IPS-15b (cell line): Measurements from ENCODE around the gene MYCBP2.
A peak's percentile ranks its signal among the peaks of the same experiment; 100 is the strongest.

ENCODE experiments used
- H3K27me3 ChIP-seq: one replicate; pipeline ENCODE4 v1.6.1; 2013; ENCODE audit warnings: low read length; ENCODE audit not compliant: control insufficient read depth, insufficient read depth
- H3K36me3 ChIP-seq: one replicate; pipeline ENCODE4 v1.6.1; 2013; ENCODE audit warnings: low read length; ENCODE audit not compliant: control insufficient read depth, insufficient read depth
- H3K4me1 ChIP-seq: one replicate; pipeline ENCODE4 v1.6.1; 2013; ENCODE audit warnings: mild to moderate bottlenecking, low read length; ENCODE audit not compliant: control insufficient read depth, insufficient read depth
- H3K4me3 ChIP-seq: one replicate; pipeline ENCODE4 v1.5.1; 2013; ENCODE audit warnings: low read depth, low read length
- H3K9ac ChIP-seq: one replicate; pipeline ENCODE4 v1.6.1; 2013; ENCODE audit warnings: low read depth, mild to moderate bottlenecking, low read length
- H3K9me3 ChIP-seq: one replicate; pipeline ENCODE4 v1.6.1; 2013; ENCODE audit warnings: mild to moderate bottlenecking, low read length; ENCODE audit not compliant: control insufficient read depth, insufficient read depth

MYCBP2 gene

GRCh38 chr13:77337159-77337558 is 10.3 kb upstream of the MYCBP2 start:
- H3K36me3 ChIP-seq = no peaks in the 10 kb centered on the region
- no peaks in the 10 kb centered on the region for H3K27me3 ChIP-seq
- no peaks in the 10 kb centered on the region for H3K4me1 ChIP-seq
- H3K9me3 ChIP-seq = no peaks in the 10 kb centered on the region
- no peak overlapping the region for H3K9ac ChIP-seq
- H3K4me3 ChIP-seq = no peak overlapping the region

DNA sequence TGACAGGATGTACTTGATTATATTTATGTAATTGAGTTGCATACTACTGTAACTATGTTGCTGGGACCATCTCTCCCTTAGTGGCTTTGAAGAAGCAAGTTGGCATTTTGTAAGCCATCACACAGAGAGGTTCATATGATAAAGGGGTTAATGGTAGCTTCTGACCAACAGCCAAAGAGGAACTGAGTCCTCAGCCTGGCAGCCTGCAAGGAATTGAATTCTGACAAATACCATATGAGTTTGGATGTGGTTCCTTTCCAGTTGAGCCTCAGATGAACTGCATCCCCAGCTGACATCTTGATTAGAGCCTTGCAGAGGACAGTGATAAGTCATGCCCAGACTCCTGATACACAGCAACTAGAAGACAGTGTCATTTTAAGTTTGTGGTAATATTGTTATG is 8.6 kb upstream of the MYCBP2 start:
- no peaks in the 10 kb centered on the region for H3K4me1 ChIP-seq
- no peak overlapping the region for H3K4me3 ChIP-seq
- H3K36me3 ChIP-seq = no peaks in the 10 kb centered on the region
- no peak overlapping the region for H3K9ac ChIP-seq
- H3K27me3 ChIP-seq = no peaks in the 10 kb centered on the region
- no peaks in the 10 kb centered on the region for H3K9me3 ChIP-seq

DNA sequence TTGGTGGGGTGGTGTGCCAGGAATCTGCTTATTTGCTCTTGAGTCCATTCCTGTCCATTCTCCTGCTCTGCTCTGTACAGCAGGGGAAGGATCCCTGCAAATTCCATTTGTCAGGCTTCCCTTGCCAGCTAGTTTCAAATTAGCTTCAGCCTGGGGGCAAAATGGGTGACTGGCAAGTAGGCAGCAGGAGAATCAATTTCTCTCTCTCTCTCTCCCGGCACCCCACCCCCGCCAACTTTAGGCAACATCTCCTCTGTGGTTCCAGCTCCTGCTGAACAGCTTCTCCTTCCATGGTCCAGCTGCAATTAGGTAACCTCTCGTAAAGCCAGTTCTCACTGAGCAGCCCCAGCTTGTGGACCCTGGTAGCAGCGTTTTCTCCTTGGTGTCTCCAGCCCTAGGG is 6.7 kb upstream of the MYCBP2 start:
- peaks cover 4% of the 10 kb centered on the region for H3K27me3 ChIP-seq
- H3K4me3 ChIP-seq = no peak overlapping the region
- no peaks in the 10 kb centered on the region for H3K9me3 ChIP-seq
- no peaks in the 10 kb centered on the region for H3K36me3 ChIP-seq
- peaks cover 2% of the 10 kb centered on the region for H3K4me1 ChIP-seq
- H3K9ac ChIP-seq = no peak overlapping the region

DNA sequence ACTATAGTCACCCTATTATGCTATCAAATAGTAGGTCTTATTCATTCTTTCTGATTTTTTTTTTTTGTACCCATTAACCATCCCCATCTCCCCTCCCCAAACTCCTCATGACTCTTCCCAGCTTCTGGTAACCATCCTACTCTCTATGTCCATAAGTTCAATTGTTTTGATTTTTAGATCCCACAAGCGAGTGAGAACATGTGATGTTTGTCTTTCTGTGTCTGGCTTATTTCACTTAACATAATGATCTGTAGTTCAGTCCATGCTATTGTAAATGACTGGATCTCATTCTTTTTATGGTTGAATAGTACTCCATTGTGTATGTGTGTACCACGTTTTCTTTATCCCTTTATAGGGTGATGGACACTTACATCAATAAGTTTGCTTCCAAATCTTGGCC is 4.5 kb upstream of the MYCBP2 start:
- Histone ChIP-seq H3K36me3 (no peaks in the 10 kb centered on the region), H3K9ac (no peak overlapping the region)

DNA sequence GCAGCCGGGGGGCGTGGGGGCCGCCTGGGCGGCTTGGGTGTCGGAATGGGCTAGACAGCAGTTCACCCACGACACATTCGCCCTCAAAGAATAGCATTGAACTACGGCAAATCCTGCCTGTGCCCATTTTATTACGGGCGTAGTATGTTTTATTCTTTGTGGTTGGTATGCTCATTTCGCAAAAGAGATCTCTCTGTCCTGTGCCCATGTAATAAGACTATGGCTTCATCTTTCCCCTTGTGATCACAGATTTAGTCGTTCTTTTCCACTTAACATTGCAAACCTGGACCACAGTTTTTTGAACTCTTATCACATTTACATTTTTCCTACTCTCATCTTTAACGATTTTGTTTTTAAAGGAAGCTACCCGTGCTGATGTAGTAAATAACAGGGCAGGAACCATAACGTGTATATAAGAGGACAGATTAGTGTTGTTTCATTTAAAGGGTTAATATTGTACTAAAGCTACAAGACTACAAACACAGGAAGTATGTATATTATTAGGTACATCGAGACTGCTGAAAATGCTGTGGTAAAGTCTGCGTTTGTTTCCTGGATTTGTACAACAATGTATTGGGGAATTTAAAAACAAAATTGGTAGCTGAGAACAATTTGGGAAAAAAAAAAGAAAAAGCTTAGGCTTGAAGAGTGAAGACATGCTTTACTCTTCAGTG is 3.2 kb upstream of the MYCBP2 start:
- peak overlapping the region; percentile 73 for H3K4me3 ChIP-seq
- H3K4me1 ChIP-seq = peaks cover 7% of the 10 kb centered on the region
- peaks cover 16% of the 10 kb centered on the region for H3K27me3 ChIP-seq
- H3K9me3 ChIP-seq = no peaks in the 10 kb centered on the region
- H3K36me3 ChIP-seq = no peaks in the 10 kb centered on the region
- peak overlapping the region; percentile 20 for H3K9ac ChIP-seq

More for the DNA sequence above, 4.5 kb upstream of the MYCBP2 start:
- Histone ChIP-seq H3K27me3 (peaks cover 16% of the 10 kb centered on the region), H3K4me1 (peaks cover 7% of the 10 kb centered on the region), H3K4me3 (no peak overlapping the region), H3K9me3 (no peaks in the 10 kb centered on the region)

DNA sequence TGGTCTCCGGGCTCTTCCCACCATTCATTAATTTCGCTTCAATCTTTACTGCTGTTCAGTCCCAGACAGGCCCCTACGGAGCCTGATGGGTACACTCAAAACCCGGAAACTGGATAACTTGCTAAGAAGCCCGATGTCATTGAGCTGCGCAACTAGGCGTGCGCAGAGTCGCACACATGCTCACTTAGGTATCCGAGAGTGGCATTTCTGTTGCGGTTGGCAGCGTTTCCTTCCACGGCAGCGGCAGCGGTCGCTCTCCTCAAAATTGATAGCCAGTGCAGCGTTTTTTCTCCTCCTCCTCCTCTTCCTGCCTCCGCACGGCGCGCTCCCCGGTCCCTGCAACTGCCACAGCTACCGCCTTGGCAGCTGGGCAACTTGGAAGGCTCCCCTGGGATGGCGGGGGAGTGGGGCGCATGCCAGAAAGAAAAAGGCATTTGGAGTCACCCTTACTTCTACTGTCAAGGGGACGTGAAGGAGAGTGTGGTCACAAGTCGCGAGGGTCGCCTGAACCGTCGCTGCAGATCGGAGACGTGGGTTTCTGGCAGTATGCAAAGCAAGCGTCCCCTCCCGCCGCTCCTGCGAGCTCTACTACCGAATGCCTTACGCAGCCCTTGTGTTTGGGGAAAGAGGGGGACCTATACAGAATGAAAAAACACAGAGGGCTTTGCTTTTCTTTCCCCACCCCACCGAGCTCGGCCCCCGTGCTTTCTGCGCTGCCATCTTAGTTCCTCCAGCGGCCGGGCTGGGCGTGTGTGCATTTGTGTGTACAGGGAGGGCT is 2.4 kb upstream of the MYCBP2 start:
- H3K4me1 ChIP-seq = peaks cover 7% of the 10 kb centered on the region
- H3K27me3 ChIP-seq = peaks cover 16% of the 10 kb centered on the region
- H3K9ac ChIP-seq = peak overlapping the region; percentile 20
- H3K36me3 ChIP-seq = no peaks in the 10 kb centered on the region
- H3K9me3 ChIP-seq = no peaks in the 10 kb centered on the region
- peak overlapping the region; percentile 73 for H3K4me3 ChIP-seq

GRCh38 chr13:77328819-77329132 is 1.9 kb upstream of the MYCBP2 start:
- Histone ChIP-seq H3K9ac (no peak overlapping the region), H3K27me3 (peaks cover 16% of the 10 kb centered on the region), H3K9me3 (no peaks in the 10 kb centered on the region), H3K4me3 (peak overlapping the region; percentile 73), H3K4me1 (peaks cover 7% of the 10 kb centered on the region), H3K36me3 (no peaks in the 10 kb centered on the region)

- Histone ChIP-seq H3K4me1 (peaks cover 7% of the 10 kb centered on the region), H3K27me3 (peaks cover 16% of the 10 kb centered on the region), H3K4me3 (peak overlapping the region; percentile 70), H3K9ac (no peak overlapping the region), H3K36me3 (no peaks in the 10 kb centered on the region), H3K9me3 (no peaks in the 10 kb centered on the region)
These were observed 1.4 kb downstream of the MYCBP2 start for GRCh38 chr13:77325371-77325980.

DNA sequence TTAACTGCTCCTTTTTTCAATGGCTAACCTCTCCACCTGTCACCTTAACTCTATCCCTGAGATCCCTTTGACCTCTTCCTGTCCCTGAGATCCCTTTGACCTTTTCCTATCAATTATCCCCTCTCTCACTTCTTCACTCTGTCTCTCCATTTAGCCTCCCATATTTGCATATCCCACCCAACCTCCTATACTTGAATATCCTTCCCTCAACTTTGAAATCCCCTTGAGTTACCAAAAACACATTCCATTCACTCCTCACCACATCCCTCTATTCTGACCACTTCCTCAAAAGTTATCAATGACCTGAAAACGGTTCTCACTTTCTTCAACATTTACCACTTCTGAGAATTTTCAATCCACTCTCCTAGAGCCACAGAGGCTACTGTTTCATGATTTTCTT is 3.0 kb downstream of the MYCBP2 start:
- Histone ChIP-seq H3K4me3 (no peak overlapping the region), H3K4me1 (peaks cover 7% of the 10 kb centered on the region), H3K27me3 (peaks cover 15% of the 10 kb centered on the region), H3K36me3 (no peaks in the 10 kb centered on the region), H3K9me3 (no peaks in the 10 kb centered on the region), H3K9ac (no peak overlapping the region)

- Histone ChIP-seq H3K4me3 (no peak overlapping the region), H3K9ac (no peak overlapping the region), H3K4me1 (no peaks in the 10 kb centered on the region), H3K9me3 (no peaks in the 10 kb centered on the region), H3K36me3 (no peaks in the 10 kb centered on the region), H3K27me3 (no peaks in the 10 kb centered on the region)
These were observed 7.4 kb downstream of the MYCBP2 start for GRCh38 chr13:77319536-77319935.

DNA sequence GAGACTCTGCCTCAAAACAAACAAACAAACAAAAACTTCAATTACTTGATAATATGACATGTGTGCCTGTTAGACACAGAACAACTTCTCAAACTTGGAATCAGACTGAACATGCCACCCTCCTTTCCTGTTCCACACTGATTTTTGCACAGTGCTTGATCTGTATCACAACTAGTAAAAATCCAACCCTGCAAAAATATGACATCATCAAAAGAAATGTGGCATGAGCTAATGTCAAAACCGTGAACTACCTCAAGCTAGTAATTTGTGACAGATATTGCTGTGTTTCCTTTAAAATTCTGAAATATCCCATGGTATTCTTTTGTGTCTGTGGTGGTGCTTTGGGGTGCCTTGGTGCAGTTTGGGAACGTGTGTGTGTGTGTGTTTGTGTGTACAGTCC is 8.2 kb downstream of the MYCBP2 start:
- no peaks in the 10 kb centered on the region for H3K36me3 ChIP-seq
- no peaks in the 10 kb centered on the region for H3K9me3 ChIP-seq
- H3K4me1 ChIP-seq = no peaks in the 10 kb centered on the region
- H3K27me3 ChIP-seq = no peaks in the 10 kb centered on the region
- H3K4me3 ChIP-seq = no peak overlapping the region
- H3K9ac ChIP-seq = no peak overlapping the region

DNA sequence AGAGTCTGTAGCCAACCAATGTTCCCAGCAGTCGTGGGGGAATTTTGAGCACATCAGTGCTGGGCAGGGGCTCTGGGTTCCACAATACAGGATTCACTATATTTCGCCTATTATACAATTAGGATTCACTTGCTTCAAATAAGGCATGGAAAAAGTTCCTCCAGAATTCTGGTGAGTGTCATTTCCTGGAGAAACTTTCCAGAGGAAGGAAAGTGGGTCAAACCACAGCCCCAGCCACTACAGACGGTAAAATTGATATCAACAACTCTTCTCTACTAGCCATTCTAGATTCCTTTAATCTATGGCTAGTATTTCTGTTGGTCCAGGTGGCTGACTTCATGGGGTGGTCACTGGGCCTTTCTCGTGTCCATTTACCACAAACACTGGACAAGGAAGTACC is 10.5 kb downstream of the MYCBP2 start:
- H3K9ac ChIP-seq = no peak overlapping the region
- H3K4me3 ChIP-seq = no peak overlapping the region
- H3K9me3 ChIP-seq = no peaks in the 10 kb centered on the region
- peaks cover 10% of the 10 kb centered on the region for H3K4me1 ChIP-seq
- no peaks in the 10 kb centered on the region for H3K36me3 ChIP-seq
- H3K27me3 ChIP-seq = no peaks in the 10 kb centered on the region
